GM18907 (cell line): ENCODE measurements around the gene NCCRP1.

ENCODE experiments used
- ATAC-seq: cut with Tn5 transposase; IDR thresholded peaks from one replicate; pipeline ENCODE4 v1.9.1; 2021; ENCODE audit warnings: mild to moderate bottlenecking, moderate library complexity; ENCODE audit not compliant: unreplicated experiment

The NCCRP1 gene

DNA sequence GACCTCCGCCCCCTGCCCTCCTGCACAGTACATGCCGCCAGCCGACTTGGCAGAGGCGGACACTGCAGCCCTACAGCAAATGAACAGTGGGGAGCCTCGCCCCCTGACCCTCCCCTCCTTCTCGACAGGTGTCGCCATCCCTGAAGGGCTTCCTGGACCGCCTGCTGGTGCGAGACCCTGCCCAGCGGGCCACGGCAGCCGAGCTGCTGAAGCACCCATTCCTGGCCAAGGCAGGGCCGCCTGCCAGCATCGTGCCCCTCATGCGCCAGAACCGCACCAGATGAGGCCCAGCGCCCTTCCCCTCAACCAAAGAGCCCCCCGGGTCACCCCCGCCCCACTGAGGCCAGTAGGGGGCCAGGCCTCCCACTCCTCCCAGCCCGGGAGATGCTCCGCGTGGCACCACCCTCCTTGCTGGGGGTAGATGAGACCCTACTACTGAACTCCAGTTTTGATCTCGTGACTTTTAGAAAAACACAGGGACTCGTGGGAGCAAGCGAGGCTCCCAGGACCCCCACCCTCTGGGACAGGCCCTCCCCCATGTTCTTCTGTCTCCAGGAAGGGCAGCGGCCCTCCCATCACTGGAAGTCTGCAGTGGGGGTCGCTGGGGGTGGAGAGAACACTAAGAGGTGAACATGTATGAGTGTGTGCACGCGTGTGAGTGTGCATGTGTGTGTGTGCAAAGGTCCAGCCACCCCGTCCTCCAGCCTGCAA lies 18.3 kb upstream of the NCCRP1 start:
- no peak for ATAC-seq

DNA sequence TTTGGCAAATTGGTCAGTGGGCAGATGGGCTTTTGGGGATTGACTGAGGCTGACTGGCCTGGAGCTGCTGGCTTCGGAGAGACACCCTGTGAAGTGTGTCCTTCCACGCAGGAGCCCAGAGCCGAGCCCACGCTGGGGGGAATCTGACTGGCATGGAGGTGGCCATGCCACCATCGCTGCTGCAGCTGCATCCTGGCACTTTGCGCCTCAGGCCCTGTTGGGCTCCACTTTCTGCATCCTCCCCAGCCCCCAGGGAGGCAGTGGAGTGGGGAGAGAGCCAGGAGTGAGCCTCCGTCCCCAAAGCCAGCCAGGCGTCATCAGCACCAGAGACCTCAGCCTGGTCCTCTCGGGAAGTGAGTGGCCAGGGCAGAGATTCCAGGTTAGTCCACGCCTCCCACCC lies 17.0 kb upstream of the NCCRP1 start:
- no peak for ATAC-seq

DNA sequence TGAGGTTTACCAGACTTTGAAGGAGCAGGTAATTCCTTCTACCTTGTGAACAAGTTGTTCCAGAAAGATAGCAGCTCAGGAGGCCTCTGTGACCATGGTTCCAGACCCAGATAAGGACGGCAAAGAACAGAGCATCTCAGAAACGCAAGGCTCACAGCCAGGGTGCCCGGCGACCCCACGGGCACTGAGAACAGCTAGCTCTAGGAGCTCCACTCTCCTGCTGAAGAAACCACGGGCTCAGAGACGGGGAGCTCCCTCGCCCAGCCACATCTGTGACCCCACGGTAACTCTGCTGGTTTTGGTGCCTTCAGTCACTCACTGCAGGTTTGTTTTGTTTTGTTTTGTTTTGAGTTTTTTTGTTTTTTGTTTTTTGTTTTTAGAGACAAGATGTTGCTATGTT lies 16.0 kb upstream of the NCCRP1 start:
- ATAC-seq, result no peak

DNA sequence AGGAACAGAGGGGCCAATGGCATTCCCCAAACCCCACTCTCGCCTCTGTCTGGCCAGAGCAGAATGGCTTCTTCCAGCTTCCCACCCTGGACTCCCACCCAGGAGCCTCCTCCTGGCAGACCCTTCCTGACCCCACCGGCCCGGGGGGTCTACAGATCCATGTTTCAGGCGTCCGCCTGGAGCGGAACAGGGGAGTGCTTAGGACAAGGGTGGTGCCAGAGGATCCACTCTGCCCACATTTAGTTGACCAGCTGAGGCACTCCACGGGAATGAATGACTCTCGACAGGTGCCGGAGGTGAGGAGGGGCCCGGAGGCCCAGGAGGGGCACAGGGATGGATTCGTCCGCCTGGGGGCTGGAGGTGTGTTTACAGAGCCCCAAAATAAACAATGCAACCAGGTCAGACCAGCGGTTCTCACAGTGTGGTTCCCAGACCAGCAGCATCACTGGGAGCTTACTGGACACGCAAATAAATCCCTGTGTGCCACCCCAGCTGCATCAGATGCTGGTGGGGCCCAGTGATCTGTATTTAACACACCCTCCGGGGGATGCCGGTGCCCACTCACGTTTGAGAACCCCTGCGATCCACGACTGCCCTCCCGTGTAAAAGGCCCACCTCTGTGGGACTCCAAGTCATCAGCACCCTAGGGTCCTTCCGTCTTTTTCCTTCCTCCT lies 15.1 kb upstream of the NCCRP1 start:
- no peak for ATAC-seq

DNA sequence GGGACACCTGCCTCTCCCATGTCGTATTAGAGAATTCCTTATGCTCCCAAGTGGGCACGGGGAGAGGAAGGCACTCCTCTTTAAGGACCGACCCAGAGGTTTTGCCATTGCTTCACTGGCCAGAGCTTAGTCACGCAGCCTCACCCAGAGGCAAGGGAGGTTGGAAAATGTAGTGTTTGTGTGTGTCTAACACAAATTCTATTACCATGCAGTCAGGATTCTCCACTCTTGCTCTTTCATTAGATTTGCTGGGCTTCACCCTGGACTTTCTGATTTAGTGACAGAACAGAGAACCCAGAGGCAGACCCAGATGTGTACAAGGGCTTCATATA lies 14.6 kb upstream of the NCCRP1 start:
- ATAC-seq, result no peak

DNA sequence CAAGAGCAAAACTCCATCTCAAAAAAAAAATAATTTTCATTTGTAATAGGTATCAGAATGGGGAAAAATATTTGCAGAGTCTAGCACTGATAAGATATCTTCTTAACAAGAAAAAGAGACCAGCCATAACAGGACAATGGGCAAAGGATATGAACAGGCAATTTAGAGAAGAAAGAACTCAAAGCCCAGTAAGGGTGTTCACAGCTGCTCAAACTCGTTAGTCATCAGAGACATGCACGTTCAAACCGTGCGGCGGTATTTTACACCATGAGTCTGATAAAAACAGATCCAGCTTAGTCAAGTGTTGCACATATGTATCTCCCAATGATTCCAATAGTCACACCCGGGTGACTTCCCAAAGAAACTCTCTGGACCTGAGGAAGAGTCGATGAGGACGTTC lies 13.7 kb upstream of the NCCRP1 start:
- ATAC-seq, result no peak

DNA sequence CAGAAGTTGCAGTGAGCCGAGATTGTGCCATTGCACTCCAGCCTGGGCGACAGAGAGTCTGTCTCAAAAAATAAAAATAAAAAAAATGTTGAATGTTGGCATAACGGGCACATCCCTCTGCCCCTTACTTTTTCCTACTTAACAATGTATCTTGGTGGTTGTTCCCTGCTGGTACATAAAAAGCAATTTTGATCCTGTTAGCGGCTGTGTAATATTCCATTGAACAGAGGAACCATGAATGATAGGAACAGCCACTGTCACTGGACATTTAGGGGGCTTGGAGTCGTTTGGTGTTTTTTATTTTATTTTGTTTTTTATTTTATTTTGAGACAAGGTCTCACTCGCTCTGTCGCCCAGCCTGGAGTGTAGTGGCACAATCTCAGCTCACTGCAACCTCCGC lies 10.4 kb upstream of the NCCRP1 start:
- no peak for ATAC-seq

DNA sequence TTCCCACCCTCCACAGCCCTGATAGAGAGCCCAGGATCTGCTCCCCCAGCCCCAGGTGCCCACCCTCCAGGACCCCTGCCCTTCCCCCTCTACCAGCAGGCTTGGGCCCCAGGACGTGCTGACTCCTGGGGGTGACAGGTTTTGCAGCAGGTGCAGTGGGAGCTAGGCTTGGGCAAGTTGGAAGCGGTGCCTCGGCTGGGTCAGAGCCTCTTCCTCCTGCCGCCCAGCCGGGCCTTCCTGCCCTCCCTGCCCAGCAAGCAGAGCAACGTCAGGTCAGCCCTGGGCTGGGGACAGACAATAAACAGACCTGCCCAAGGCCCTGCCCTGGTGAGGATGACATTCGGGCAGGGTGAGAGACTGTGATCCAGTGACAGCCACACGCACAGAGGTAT lies 9.2 kb upstream of the NCCRP1 start:
- no peak for ATAC-seq

DNA sequence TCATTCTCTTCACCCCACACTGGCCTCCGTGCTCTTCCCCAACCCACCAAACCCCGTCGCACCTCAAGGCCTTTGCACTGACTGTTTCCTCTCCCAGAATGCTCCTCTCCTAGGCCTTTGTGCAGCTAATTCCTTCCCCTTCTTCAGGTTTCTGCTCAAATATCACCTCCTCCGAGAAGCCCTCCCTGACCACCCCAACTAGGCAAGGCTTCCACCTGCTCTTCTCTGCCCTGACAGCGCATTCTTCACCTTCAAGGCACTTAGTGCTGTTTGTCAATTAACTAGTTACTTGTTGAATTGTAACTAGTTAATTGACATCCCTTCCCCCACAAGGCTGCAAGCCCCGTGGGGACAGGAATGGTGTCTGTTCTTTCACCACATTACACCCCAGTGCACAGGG lies 7.8 kb upstream of the NCCRP1 start:
- no peak for ATAC-seq

DNA sequence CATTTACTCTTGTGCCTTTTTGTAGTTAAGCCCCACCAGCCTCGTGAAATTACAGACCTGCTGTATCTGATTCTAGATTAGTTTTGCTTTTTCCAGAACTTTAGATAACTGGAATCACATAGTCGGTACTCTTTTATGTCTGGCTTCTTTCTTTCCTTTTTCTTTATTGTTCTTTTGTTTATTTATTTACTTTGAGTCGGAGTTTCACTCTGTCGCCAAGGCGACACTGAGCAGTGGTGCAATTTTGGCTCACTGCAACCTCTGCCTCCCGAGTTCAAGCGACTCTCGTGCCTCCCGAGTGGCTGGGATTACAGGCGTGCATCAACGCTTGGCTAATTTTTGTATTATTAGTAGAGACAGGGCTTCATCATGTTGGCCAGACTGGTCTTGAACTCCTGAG lies 6.0 kb upstream of the NCCRP1 start:
- ATAC-seq, result no peak

DNA sequence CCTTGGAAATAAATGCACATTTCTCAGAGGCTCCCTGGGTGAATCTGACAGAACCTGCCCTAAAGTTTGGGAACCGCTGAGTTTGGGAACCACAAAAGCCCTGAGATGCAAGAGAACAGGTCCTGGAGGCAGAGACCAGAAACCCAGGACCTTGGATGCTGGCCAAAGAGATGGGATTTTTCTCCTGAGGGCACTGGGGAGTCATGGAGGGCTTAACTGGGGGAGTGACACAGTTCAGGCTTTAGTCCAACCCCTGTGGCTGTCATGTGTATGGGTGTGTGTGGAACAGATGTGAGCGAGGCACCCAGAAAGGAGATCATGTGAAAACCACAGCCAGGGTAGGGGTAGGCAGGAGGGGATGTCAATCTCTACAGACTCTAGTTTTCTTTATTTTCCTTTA lies 3.9 kb upstream of the NCCRP1 start:
- ATAC-seq, result no peak

DNA sequence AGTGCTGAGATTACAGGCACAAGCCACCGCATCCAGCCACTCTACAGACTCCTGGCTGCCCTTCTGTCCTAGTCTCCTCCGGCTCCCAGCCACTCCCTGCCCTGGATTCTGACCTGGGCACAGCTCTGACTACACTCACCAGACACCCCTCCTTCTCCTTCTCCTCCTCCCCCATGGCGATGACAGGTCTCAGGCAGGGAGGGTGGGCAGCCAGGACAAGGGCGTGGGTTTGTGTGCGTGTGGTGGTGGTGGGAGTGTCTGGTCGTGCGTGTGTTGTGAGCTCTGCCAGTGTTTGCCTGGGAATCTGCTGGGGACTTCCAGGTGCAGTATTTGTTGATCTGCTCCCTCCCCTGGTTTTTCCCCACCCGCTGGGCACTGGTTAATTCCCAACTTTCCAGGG lies 3.0 kb upstream of the NCCRP1 start:
- no peak for ATAC-seq

DNA sequence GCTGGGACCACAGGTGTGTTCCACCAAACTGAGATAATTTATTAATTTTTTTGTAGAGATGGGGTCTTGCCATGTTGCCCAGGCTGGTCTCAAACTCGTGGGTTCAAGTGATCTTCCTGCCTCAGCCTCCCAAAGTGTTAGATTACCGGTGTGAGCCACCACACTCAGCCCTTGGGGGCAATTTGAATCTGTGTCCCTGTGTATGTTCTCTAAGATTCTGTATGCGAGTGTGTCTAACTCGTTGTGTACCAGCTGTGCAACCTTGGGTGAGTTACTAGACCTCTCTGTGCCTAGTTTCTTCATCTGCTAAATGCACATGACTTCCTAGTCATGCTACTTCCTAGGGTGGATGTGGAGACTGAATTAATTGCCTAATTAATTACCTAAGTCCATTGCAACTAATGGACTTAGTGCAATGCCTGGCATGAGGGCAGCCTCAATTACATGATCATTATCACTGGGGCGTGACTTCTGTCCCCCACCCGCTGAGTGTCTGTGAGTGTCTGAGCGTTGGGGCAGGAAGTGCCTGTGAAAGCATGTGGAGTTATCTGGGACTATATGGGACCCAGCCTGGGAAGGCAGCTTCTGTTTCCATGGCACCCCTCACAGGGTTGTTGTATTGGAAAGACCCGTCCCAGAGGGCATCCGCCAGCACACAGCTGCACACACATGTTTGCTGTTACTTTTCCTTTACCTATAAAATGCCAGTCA lies 1.8 kb upstream of the NCCRP1 start:
- ATAC-seq, result no peak

DNA sequence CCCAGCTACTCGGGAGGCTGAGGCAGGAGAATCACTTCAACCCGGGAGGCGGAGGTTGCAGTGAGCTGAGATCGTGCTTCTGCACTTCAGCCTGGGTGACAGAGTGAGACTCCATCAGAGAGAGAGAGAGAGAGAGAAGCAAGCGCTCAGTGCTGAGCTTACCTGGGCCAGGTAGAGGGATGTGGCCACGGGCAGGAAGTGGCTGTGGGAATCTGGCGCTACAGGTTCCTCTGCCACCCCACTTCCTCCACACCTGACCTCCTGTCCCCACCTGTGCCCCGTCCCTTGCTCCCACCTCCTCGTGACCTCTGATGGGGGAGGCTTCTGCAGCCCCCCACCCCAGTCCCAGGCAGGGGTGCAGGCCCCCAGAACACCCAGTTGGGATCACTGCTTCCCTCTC lies 1.0 kb upstream of the NCCRP1 start:
- ATAC-seq, result no peak

DNA sequence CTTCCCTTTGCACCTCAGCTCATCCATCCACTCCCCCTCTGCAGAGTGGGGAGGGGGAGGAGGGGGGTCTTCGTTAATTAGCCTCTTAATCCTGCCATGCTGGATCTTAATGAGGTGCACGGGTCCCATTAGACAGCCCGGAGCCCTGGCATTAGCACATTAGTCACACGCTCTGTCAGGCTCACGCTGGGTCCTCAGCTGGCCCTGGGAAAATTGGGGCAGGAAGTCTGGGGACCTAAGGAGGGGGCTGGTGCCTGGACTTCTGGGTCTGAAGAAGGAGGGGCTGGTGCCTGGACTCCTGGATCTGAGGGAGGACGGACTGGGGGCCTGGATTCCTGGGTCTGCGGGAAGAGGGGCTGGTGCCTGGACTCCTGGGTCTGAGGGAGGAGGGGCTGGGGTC lies 444 bp upstream of the NCCRP1 start:
- no peak for ATAC-seq

DNA sequence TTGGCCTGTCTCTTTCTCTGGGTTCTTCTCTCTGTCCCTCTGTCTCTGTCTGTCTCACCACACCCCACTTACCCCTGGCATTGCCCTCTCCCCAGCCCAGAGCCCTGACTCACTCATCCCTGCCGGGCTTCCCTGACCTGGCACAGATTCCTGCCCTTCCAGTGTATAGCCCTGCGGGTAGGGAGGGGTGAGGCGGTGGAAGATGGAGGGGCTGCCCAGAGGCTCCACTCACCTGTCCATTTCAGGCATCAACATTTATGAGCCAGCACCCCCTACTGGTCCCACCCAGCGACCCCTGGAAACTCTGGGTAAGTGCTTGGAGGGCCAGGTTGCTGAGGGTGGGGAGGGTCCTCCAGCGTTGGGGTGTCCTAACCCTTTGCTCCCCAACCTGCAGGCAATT lies 1.0 kb downstream of the NCCRP1 start:
- no peak for ATAC-seq

DNA sequence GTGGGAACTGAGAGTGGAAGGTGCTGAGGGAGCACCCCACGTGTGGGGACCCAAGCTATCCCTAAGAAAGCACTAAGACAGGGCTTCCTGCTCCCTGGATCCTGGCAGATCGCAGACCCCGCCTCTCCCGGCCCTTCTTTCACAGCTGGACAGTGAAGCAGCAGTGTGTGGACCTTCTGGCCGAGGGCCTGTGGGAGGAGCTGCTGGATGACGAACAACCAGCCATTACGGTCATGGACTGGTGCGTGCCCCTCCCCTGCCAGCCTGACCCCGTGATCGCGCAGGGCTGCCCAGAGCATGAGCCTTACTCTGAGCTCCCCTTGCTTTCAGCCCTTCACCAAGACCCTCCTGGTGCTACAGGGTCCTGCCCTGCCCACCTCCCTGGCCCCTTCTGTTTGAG lies 2.3 kb downstream of the NCCRP1 start:
- no peak for ATAC-seq

DNA sequence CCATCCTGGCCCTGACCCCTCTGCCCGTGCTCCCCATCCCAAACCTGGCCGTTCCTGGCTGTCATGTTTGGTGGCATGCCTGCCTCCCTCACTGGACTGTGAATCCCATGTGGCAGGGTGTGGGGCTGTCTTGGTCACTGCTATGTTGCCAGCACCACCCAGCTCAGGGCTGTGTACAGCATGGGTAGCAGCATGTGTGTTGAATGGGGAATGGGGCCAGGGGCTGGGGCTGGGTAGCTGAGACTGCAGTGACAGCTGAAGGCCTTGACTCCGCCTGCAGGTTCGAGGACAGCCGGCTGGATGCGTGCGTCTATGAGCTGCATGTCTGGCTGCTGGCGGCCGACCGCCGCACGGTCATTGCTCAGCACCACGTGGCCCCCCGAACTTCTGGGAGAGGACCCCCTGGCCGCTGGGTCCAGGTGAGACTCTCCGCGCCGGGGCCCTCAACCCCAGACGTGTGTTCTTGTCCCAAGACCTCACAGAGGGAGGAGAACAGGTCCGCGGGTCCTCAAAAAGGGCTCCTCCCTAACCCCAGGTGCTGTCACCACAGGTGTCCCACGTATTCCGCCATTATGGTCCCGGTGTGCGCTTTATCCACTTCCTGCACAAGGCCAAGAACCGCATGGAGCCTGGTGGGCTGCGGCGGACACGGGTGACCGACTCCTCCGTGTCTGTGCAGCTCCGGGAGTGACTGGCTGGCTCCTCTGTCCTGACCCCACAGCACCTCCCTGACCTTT lies 3.5 kb downstream of the NCCRP1 start:
- no peak for ATAC-seq

DNA sequence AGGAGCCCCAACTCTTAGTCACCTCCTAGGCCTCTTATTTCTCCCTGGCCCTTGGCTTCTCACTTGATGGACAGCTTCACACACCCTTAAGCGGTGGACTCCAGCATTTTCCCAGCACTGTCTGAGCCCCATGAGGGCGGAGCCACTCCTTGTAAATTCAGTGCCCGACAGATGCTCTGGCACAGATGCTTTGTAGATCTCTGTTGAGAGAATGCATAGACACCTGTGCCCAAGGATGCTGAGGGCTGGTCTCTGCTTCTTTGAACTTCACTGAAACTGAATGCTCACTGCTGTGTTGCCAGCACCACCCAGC lies 4.0 kb downstream of the NCCRP1 start:
- ATAC-seq, result no peak

DNA sequence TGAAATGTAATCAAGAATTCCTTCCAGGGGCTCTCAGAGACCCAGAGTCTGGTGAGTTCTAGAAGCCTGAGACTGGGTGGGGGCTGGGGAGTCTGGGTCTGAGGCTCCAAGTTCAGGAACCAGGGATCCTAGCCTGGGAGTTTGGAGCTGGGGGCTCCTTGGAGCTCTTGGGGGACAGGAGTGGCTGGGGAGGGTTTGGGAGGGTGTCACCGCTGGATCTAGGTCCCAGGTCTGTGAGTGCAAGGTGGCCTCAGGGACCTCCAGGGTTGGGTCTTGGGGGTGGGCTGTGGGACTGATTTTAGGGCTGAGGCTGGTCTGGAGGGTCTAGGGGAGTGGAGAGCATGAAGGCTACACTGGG lies 6.2 kb downstream of the NCCRP1 start:
- ATAC-seq, result no peak

DNA sequence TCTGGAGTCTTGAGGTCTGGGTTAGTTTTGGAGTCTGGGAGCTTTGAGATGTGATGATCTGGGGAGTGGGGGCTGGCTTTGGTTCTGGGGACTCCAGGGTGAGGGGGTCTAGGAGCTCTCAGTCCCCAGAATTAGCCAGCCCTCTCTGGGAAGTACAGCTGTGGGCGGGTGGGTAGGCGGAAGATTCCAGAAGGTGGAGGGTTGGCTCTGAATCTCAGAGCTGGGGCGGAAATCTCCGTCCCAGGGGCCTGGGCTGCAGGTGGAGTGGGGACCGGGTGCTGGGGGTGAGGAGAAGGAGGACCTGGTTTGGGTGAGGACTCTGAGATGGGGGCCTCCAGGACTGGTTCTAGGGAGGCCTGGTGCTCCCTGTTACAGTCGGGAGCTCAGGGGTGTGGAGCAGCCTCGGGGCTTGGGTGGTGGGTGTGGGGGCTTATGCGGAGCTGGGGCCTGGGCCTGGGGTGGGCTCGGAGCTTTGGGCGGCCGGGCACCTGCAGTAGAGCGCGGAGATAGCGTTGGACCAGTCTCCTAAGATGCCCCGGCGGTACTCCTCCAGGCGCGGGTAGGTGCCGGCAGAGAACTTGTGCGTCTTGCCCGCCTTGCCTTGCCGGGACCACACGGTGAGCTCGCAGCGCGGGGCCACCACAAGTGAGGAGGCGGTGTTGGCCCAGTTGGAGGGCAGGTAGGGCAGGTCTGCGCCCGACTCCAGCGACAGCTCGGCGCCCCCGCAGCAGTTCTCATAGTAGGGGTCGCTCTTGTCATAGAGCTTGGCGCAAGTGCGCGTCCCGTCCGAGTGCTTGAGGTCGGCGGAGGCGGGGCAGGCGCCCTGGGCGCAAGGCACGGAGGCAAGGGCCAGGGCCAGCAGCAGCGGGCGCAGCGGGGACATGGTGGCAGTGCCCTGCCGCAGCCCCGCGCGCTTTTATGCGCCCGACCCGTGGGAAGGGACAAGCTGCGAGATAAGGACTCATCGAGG lies 6.9 kb downstream of the NCCRP1 start, which contains the start of gene SYCN:
Gene SYCN (minus strand): TSS at position 892 of the 970 bp plus-strand sequence. CDS start 9 bp downstream, at position 883.
- no peak for ATAC-seq
